Dedifferentiated amniotic fluid mesenchymal stem cell (primary cell): Measurements from ENCODE around the gene SPHK2.
"Not testable (repeated sequence)": the region's sequence is repeated elsewhere in the genome, so short reads cannot be mapped to it uniquely, and the experiment has no call there.

Experiments used
- DNase-seq: peaks from one replicate; pipeline ENCODE4 v3.0.0-alpha.2; 2016; ENCODE audit errors: extremely low spot score

SPHK2 gene, protein sequence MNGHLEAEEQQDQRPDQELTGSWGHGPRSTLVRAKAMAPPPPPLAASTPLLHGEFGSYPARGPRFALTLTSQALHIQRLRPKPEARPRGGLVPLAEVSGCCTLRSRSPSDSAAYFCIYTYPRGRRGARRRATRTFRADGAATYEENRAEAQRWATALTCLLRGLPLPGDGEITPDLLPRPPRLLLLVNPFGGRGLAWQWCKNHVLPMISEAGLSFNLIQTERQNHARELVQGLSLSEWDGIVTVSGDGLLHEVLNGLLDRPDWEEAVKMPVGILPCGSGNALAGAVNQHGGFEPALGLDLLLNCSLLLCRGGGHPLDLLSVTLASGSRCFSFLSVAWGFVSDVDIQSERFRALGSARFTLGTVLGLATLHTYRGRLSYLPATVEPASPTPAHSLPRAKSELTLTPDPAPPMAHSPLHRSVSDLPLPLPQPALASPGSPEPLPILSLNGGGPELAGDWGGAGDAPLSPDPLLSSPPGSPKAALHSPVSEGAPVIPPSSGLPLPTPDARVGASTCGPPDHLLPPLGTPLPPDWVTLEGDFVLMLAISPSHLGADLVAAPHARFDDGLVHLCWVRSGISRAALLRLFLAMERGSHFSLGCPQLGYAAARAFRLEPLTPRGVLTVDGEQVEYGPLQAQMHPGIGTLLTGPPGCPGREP

DNA sequence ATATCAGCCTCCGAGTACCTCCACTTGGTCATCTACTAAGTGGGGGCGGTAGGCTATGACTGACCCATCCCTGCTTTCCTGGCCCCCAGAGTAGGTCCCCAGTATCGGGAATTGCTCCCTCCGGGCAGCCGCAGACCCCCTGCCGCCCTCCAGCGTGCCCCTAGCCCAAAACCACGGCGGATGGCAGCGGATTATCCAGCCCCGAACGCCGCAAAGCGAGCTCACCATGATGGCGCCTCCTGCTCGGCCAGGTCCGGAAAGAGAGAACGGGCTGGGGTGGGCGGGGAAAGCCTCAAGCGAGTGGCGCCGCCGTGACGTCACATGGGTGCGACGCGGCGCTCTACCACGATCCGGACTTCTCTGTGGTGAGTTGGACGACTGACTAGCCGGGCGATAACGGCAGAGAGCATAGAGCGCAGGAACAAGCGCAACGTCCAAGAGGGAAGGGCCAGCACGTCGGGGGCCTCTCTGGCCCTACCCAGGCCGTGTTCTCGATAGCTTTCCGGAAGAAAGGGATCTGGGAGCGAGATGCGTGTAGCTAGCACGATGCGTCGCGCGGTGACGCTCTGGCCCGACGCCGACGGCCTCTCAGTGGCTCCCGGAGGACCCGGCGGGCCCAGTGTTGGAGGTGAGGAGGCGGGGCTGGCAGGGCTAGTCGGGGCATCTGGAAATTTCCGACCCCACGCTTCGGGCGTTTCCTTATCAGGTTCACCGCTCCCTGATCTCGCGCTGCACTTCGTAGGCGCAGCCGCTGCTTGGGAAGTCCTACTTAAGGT, at the start of gene SPHK2, which contains the start of gene RPL18:
Gene SPHK2, plus strand, starts transcription at position 591 of the 776 bp plus-strand sequence. CDS start 1,009 bp downstream, outside the sequence.
Gene RPL18, minus strand, starts transcription at position 263 of the 776 bp plus-strand sequence. Its CDS starts 35 bp downstream, at position 228.
- peak; percentile 99 for DNase-seq

DNA sequence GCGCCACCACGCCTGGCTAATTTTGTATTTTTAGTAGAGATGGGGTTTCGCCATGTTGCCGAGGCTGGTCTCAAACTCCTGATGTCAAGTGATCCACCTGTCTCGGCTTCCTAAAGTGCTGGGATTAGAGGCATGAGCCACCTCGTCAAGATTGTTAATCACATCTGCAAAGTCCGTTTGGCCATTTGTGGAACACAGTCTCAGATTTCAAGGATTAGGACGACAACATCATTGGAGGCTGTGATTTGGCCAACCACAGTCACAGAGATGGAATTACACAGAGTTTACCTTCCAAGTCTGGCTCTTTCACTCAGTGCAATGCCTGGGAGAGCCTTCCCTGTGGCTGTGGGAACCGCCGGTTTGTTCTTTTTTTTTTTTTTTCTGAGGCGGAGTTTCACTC, 49.5 kb upstream of the SPHK2 start:
- no peak for DNase-seq

DNA sequence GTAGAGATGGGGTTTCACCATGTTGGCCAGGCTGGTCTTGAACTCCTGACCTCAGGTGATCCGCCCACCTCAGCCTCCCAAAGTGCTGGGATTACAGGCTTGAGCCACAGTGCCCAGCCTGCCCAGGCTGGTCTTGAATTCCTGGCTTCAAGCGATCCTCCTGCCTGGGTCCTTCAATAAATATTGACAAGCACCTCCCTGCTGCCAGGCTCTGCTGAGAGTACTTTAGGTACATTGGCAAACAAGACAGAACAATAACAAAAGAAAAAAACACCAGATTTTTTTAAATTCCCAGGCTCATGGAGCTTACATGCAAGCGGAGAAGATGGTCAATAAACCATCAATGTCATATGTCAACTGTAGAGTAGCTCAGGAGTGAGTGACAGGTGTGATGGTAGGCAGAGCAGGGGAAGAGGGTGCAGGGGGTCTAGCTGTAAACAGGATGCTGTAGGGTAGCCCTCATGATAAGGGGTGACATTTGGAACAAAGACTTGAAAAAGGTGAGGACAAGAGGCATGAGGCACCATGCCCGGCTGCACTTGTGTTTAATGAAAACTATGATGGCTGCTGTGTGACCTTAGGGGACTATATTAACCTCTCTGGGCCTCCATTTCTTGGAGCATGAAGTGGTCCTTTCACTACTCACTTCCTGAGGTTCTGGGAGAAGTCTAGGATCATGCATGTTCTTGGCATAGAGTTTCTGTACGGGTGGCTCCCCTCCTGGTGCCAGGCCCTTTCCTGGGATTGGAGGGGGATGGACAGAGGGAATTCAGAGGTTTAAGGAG, 47.7 kb upstream of the SPHK2 start:
- DNase-seq, result no peak

DNA sequence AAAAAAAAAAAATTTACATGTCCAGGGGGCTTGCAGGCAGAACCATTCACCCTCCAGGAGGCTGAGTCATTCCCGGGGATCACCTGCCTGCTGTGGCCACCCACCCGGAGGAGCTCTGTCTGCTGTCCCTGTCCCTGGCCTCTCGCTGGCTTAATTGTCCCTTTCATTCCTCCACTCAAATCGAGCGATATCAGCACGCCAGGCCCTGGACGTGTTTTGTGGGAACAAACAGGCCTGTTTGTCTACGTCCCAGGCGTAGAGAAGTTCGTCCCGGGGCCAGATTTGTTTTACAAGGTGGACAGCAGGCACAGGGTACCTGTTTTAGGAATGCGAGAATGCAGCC, 46.2 kb upstream of the SPHK2 start:
- no peak for DNase-seq

DNA sequence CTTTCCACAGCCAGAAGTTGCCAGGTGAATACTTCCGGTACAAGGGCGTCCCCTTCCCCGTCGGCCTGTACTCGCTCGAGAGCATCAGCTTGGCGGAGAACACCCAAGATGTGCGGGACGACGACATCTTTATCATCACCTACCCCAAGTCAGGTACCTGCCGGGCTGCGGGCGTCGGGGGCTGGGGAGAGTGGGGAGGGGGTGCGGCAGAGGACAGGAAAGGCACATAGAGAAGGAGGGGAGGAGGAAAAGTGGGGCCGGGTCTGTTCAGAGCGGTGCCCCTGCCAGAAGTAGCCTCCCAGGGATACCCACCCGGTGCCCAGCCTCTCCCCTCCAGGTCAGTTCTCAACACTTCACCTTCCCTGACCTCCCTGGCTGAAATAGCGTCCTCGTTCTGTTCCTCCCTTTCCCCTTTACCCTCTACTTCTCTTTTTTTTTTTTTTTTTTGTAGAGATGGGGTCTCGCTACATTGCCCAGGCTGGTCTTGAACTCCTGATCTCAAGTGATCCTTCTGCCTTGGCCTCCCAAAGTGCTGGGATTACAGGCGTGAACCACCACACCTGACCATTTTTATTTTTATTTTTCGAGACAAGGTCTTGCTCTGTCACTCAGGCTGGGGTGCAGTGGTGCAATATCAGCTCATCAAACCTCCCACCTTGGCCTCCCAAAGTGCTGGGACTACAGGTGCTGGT, 43.2 kb upstream of the SPHK2 start:
- no peak for DNase-seq

DNA sequence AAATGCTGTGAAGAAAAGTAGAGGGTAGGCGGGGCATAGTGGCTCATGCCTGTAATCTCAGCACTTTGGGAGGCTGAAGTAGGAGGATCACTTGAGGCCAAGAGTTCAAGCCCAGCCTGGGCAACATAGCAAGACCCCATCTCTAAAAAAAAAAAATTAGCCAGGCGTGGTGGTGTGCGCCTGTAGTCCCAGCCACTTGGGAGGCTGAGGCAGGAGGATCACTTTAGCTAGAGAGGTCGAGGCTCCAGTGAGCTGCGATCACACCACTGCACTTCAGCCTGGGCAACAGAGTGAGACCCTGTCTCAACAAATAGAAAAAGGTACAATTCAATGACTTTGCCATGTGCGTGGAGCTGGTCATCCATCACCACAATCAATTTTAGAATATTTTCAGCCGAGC, 41.4 kb upstream of the SPHK2 start:
- DNase-seq, result not testable (repeated sequence)

DNA sequence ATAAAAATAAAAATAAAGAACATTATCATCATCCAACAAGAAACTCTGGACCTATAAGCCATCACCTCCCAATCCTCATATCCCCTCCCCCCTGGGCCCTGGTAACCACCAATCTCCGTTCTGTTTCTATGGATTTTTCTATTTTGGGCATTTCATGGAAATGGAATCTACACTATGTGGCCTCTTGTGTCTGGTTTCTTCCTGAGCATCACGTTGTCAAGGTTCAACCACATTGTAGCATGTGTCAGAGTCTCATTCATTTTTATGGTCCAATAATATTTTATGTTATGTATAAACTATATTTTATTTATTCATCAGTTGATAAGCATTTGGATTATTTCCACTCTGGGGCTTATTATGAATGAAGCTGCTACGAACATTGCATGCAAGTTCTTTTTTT, 40.4 kb upstream of the SPHK2 start:
- no peak for DNase-seq

DNA sequence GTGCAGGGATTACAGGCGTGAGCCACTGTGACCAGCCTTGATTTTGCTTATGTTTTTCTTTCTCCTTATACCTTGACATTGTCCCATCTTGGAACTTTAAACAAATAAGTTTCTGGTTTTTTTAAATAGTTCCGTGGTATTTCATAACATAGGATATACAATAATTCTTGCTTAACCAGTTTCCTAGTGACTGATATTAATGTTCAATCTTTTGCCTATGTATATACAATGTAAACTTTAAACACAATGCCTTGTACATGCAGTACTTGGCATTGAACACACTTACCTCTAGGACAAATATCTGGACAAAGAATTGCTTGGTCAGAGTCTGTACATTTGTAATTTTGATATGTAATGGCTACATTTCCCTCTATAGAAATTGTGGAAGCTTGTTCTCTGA, 37.1 kb upstream of the SPHK2 start:
- no peak for DNase-seq

DNA sequence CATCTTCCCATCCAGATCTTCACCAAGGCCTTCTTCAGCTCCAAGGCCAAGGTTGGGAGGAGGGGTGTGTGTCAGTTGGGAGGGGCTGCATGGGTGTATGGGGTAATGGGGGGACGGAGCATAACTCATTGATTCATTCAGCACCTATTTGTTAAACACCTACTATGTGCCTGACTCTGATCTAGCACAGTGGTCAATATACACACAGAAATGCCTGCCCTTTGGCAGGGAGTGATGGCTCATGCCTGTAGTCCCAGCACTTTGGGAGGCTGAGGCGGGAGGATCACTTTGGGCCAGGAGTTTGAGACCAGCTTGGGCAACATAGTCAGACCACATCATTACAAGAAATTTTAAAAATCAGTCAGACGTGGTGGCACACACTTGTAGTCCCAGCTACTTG, 31.9 kb upstream of the SPHK2 start:
- DNase-seq, result no peak

DNA sequence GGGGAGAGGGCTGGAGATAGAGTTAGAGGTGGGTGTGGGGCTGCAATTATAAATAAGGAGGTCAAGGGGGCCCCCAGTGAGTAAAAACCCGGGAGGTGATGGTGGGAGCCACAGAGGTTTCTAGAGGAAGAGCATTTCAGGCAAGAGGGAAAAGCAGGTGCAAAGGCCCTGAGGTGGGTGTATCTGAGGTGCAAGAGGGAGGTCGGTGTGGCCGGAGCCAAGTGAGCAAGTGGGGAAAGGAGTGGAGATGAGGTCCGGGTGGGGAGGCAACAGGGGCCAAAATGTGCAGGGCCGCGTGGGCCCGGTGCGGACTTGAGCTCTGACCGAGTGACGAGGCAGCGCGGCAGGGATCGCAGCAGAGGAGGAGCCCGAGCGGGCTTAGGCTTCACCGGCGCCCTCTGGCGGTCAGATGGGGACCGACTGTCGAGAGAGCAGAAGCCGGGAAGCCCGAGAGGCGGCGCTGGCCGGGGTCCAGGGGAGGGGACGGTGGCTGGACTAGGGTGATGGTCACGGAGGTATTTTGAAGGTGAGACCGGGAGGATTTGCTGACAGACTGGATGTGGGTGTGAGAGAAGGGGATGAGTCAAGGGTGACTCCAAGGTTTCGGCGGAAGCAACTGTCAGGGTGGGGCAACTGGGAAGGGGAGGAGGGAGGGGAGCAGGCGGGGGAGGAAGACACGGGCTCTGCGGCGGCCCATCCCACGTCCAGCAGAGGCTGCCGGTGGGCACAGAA, 30.5 kb upstream of the SPHK2 start:
- DNase-seq, result peak; percentile 87

DNA sequence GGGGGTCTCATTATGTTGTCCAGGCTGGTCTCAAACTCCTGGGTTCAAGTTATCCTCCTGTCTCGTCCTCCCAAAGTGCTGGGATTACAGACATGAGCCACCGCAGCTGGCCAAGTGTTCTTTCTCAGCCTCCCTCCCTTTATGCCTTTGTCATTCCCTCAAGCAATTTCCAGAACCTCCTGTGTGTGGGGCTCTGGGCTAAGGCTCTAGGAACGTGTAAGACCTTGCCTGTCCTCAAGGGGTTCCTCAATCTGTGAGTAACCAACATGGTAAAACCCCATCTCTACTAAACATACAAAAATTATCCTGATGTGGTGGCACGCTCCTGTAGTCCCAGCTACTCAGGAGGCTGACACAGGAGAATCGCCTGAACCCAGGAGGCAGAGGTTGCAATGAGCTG, 28.3 kb upstream of the SPHK2 start:
- no peak for DNase-seq

DNA sequence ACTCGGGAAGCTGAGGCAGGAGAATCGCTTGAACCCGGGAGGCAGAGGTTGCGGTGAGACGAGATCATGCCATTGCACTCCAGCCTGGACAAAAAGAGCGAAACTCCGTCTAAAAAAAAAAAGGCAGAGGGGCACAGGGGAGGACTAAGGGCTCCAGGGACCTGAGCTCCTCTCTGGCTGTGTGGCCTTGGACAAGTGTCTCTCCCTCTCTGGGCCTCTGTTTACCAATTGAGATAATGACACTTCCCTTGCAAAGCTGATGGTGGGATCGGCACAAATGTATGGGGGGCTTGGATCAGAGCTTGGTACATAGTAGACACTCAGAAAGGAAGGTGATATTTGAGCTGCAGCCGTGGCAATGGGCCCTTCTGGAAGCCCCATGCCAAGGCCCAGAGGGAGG, 24.1 kb upstream of the SPHK2 start:
- DNase-seq, result no peak

DNA sequence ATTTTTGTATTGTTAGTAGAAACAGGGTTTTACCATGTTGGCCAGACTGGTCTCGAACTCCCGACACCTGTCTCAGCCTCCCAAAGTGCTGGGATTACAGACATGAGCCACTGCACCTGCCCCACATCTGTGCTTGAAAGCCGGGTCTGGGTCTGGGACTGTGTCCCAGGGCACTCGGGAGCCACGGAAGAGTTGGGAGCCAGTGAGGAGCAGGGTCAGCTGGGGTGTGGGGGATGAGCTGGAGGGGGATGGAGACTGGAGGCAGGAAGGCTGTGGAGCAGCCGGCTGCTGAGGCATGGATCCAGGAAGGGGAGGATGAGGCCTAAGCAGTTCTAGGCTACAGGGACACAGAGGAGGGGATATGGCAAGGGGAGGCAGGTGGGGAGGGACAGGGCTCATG, 23.5 kb upstream of the SPHK2 start:
- DNase-seq, result no peak

DNA sequence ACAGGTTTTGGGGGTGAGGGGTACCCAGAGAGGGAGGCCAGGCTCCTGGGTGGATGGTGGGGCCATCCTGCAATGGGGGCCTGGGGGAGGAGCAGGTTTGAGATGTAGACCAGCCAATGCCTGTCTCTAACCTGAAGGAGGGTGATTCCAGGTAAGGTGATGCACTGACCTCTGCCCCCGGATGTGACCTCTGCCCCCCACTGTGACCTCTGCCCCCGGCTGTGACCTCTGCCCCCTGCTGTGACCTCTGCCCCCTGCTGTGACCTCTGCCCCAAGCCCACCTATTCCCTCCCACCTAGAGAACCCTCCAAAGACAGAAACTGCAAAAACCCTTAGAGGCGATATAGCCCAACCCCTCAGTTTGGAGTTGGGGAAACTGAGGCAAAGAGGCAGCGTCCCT, 23.1 kb upstream of the SPHK2 start:
- no peak for DNase-seq

DNA sequence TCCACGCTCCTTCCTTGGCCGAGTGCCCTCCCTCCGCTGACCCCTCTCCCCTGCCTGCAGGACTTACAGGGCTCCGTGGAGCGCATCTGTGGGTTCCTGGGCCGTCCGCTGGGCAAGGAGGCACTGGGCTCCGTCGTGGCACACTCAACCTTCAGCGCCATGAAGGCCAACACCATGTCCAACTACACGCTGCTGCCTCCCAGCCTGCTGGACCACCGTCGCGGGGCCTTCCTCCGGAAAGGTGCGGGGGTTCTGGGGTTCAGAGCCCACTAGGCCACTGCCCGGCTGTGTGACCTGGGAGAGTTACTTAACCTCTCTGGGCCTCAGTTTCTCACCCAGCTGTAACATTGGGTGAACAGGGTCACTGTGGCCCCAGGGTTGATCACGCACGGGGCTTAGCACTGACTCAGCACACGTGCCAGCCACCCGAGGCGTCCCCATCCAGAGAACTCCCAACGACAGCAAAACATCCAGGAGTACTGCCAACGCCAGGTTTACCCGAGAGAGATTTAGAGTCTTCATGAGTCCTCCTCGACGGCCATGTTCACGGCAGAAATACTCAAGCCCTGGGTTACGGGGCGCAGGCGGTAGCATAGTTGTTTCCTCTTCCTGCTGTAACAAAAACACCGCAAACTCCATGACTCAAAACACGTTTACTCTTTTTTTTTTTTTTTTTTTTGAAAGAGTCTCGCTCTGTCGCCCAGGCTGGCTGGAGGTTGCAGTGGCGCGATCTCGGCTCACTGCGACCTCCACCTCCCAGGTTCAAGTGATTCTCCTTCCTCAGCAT, 22.4 kb upstream of the SPHK2 start:
- no peak for DNase-seq

DNA sequence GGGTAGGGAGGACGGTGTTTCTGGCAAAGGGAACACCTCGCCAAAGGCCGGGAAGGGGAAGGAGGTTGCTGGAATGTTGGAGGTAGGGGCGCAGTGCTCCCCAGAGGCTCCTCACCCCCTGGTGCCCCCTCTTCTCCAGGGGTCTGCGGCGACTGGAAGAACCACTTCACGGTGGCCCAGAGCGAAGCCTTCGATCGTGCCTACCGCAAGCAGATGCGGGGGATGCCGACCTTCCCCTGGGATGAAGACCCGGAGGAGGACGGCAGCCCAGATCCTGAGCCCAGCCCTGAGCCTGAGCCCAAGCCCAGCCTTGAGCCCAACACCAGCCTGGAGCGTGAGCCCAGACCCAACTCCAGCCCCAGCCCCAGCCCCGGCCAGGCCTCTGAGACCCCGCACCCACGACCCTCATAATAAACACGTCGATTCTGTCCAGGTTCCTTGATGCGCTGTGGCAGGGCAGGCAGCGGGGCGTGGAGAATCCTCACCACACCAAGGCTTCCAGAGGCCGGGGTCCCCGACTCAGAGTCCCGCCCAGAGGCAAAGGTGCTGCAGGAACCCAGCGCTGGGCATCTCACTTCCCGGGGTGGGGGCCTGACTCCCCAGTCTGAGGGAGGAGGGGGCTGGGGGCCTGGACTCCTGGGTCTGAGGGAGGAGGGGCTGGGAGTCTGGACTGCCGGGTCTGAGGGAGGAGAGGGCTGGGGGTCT, 20.2 kb upstream of the SPHK2 start:
- no peak for DNase-seq

DNA sequence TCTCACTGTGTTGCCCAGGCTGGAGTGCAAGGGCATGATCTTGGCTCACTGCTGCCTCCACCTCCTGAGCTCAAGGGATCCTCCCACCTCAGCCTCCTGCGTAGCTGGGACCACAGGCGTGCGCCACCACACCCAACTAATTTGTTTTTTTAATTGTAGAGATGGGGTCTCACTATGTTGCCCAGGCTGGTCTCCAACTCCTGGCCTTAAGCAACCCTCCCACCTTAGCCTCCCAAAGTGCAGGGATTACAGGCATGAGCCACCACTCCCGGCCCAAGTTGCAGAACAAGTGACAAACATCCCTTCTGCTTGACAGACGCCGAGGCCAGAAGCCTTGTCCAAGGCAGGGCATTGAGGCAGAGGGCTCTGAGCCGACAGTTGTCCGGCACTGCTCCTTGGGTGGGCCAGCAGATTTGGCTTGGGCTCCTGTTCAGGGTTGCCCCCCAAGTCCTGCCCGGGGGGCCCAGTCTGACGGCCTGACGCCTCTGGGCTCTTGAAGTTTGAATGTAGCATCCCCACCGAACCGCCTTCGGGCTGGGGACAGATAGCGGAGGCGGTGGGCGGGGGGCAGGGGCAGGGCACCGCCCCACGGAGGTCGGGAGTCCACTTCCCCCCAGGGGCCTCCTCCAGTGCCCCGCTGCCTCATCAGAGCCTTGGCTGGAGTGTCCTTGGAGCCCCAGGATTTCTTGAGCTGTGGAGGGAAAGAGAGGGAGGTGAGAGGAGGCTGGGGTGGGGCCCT, 18.5 kb upstream of the SPHK2 start:
- DNase-seq, result no peak

DNA sequence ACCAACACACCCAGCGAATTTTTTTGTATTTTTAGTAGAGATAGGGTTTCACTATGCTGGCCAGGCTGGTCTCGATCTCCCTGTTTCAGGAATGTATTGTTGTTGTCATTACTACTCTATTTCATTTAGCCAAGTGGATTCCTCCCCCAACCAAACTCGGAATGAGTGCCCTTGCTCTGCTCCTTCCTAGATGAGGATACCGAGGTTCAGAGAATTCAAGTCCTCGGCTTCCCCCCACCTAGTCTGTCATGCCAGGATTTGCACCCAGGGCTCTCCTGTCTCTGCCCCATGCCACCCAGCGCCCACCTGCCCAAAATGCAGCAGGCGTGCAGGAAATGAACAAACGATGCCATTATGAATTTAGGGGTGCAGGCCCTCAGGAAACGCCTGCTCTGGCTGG, 16.3 kb upstream of the SPHK2 start:
- no peak for DNase-seq
